Measurements from ENCODE around the gene ANXA6.
"Not testable (repeated sequence)": the region's sequence is repeated elsewhere in the genome, so short reads cannot be mapped to it uniquely, and the experiment has no call there.

GRCh38 chr5:151197291-151197600 is 39.7 kb upstream of the ANXA6 start:
- not testable (repeated sequence) for TF ChIP-seq CTCF (conservative IDR thresholded peaks at IDR 0.05; ENCODE audit: low read depth, low read length); EZH2 (IDR thresholded peaks at IDR 0.05; ENCODE audit: borderline replicate concordance, low read depth, low read length, poor library complexity, severe bottlenecking)

Measured in A673 (cell line).